ENCODE measurements around the gene APOC3.

DNA sequence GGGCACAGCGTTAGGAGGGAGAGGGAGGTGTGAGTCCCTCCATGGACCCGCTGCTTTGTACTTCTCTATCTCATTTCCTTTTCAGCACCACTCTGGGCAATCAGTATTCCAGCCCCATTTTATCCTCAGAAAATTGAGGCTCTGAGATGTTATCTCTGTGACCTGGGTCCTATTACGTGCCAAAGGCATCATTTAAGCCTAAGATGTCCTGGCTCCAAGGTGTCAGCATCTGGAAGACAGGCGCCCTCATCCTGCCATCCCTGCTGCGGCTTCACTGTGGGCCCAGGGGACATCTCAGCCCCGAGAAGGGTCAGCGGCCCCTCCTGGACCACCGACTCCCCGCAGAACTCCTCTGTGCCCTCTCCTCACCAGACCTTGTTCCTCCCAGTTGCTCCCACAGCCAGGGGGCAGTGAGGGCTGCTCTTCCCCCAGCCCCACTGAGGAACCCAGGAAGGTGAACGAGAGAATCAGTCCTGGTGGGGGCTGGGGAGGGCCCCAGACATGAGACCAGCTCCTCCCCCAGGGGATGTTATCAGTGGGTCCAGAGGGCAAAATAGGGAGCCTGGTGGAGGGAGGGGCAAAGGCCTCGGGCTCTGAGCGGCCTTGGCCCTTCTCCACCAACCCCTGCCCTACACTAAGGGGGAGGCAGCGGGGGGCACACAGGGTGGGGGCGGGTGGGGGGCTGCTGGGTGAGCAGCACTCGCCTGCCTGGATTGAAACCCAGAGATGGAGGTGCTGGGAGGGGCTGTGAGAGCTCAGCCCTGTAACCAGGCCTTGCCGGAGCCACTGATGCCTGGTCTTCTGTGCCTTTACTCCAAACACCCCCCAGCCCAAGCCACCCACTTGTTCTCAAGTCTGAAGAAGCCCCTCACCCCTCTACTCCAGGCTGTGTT lies 829 bp upstream of the APOC3 start:
- TF ChIP-seq, protein P1, sequence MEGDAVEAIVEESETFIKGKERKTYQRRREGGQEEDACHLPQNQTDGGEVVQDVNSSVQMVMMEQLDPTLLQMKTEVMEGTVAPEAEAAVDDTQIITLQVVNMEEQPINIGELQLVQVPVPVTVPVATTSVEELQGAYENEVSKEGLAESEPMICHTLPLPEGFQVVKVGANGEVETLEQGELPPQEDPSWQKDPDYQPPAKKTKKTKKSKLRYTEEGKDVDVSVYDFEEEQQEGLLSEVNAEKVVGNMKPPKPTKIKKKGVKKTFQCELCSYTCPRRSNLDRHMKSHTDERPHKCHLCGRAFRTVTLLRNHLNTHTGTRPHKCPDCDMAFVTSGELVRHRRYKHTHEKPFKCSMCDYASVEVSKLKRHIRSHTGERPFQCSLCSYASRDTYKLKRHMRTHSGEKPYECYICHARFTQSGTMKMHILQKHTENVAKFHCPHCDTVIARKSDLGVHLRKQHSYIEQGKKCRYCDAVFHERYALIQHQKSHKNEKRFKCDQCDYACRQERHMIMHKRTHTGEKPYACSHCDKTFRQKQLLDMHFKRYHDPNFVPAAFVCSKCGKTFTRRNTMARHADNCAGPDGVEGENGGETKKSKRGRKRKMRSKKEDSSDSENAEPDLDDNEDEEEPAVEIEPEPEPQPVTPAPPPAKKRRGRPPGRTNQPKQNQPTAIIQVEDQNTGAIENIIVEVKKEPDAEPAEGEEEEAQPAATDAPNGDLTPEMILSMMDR (conservative IDR thresholded peaks at IDR 0.05): no peak
- no peak for TF ChIP-seq ZFX (IDR thresholded peaks at IDR 0.05)

Measured in C4-2B (cell line).